AG08395 (cell line): Measurements from ENCODE around the gene HTRA1.

Experiments
- DNase-seq: peaks from one replicate; pipeline ENCODE4 v3.0.0; 2012; ENCODE audit warnings: mixed read lengths, low spot score

HTRA1 gene

DNA sequence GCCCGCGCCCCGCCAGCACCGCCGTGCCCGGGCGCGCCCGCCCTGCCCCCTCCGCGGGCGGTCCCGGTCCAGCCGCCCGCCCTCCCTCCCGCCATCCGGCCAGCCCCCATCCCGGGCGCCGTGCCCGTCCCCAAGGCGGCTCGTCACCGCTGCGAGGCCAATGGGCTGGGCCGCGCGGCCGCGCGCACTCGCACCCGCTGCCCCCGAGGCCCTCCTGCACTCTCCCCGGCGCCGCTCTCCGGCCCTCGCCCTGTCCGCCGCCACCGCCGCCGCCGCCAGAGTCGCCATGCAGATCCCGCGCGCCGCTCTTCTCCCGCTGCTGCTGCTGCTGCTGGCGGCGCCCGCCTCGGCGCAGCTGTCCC, at the start of gene HTRA1:
Gene HTRA1 (plus strand): TSS at position 187 of the 362 bp plus-strand sequence. CDS start 100 bp downstream, at position 287.
- peak; percentile 86 for DNase-seq

DNA sequence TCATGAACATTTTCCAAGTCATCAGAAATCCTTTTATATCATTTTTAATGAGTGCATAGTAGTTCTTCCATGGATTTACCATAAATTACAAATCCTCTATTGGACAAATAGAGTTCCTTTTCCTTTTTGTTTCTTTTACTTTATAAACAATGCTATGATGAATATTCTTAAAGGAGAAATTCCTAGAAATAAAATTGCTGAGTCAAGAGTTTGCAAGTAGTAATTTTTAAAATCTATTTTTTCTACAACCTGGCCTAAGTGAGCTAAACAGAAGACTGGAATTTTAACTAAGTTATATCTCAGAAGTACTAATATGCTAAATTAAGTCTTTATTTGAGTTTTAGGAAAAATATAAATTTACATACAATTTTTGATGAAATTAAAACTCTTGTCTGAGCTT, 48.0 kb upstream of the HTRA1 start:
- no peak for DNase-seq

DNA sequence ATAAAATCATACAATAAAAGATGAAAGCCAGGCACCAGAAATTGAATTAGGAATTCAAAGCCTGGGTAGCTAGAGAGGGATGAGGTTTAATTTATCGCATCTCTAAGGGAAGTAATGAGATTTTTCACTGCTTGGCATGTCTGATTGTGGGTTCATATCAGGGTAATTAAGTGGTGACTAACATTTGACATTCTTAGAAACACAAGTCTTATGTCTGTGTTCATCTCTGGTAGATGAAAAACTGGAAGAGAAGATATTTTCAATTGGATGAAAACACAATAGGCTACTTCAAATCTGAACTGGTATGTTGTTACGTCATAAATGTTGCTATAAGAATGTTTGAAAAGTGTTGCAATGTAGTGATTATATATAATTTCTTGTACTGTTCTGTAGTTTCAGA, 43.7 kb upstream of the HTRA1 start:
- DNase-seq = peak; percentile 5

DNA sequence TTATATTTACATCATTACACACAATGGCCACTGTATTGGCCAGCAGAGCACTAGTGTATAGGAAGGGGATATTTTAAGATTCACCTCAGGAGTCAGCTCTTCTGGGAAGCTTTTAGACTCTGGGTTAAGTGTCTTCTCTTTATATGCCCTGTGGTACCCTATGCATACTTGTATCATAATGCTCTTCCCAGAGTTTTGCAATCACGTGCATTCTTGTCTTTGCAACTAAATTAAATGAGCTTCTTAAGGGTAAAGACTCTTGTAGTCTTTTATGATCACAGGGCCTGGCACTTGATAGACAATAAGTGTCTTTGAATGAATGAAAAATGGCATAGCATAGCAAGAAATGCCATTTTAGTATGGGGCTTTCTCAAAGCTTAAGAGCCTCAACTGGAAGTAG, 42.3 kb upstream of the HTRA1 start:
- no peak for DNase-seq

DNA sequence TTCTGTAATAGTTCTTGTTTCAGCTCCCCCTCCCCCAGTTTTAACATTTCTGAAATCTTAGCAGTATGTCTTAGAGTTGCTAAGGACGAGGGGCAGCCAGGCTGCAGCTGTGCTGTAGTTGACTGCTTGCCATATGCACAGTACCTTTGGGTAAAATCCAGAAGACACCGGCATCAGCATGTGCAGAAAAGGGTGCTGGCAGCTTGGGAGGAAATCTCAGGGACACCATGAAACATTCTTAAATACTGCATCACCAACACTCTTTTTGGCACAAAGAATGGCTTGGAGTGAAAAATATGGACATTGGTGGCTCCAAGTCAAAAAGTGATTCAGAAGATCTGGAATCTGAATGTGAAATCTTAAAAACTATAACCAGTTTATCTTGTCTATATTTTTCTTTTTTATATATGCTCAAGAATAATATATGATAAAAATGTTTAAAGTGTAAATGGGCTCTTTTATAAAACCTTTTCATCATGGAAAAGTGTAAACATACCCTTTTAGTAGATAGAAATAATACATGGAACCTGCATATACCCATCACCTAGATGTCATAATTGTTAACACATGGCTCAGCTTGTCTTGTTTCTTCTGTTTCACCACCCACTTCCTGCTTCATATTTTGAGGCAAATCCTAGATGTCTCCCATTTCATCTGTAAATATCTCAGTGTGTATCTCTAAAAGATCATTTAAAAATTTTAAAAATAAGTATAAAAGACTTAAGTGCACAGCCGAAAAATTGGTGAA, 41.3 kb upstream of the HTRA1 start:
- DNase-seq = peak; percentile 65

DNA sequence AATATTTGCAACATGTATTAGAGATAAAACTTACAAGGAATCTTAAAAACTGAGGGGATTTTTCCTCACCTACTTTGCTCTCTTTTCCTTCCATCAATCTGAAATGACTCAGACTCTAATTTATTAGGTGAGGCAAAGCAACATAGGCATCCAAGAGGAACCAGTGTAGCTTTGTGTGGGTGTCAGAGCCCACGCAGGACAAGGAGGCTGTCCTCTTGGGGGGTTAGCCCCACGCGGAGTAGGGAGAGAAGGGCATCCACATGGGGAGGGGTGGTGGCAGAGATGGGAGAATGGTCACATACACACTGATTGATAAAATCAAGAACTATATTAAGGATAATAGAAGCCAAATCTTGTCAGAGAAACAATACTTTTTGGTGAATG, 40.7 kb upstream of the HTRA1 start:
- no peak for DNase-seq

DNA sequence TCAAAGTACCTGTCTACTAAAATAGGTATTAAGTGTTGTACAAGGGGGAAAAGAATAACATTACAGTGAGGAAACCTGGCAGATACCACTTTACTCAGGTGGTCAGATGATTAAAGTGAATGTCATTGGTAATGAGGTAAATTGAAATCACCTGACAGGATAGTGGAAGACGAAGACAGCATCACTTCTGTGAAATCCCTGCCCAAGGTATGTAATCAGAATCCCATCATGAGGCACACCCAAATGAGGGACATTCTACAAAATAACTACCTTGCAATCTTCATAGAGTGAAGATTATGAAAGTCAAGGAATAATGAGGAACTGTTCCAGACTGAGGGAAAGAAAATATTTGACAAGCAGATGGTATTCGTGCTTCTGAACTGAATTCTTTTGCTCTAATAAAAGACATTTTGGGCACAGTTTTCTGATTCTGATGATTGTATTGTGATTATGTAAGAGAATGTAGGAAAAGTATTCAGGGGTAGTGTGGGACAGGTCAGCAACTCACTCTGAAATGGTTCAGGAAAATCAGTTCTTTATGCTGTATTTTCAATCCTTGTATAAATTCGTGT, 40.2 kb upstream of the HTRA1 start:
- no peak for DNase-seq

DNA sequence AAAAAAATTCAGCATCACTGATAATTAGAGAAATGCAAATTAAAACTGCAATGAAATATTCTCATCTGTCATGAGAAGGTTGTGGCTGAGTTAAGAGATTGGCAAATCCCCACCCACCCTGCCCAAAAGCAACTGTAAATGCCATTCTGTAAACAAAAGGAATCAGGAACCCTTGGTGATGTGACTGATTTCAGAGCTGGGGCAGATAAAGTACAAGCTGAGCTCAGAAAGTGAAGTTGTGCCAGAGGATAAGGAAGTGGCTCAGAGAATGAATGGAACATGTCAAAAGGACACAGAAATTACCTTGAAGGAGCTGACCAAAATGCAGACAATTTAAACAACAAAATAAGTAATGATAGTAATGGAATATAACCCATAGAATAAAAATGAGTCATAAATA, 39.6 kb upstream of the HTRA1 start:
- no peak for DNase-seq

DNA sequence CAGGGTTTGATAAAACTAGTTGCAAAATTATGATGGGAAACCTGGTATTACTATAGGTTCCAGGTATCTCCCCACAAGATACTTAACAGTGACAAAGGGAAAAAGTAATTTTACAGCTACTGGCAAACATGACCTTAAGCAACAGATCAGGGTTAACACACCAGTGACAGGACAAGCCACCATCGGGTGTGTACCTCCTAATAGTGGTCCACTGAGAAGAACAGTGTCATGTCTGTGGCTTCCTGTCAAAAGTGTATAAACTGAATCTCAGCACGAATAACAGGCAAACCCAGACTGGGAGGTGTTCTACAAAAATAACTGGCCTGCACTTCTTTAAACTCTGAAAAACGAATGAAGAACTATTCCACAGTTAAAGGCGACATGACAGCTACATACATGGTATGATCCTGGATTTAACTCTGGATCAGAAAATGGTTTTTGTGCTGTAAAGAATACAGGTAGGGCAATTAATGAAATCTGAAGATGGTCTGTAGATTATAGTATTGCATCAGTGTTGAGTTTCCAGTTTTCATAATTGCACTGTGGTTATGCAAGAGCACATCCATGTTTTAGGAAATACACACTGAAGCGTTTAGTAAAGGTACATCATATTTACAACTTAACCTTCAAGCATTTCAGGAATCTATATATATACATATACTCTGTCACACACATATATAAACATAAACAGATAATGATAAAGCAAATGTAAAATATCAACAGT, 38.9 kb upstream of the HTRA1 start:
- DNase-seq = no peak

DNA sequence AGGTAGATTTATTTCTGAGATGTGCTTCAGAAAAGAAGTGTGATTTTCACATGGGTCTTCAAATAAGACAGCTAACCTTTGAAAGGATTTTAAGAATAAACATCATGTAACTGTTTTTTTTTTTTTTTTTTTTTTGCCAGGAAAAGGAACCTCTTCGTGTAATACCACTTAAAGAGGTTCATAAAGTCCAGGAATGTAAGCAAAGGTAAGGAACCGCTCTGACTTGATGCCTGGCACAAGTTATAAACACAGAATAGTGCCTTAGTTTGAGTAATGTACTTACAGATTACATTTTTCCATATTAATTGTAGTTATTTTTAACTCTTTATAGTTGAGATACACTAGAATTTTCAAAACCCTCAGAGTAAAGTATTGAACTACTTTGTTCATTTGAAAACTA, 37.3 kb upstream of the HTRA1 start:
- DNase-seq = no peak

DNA sequence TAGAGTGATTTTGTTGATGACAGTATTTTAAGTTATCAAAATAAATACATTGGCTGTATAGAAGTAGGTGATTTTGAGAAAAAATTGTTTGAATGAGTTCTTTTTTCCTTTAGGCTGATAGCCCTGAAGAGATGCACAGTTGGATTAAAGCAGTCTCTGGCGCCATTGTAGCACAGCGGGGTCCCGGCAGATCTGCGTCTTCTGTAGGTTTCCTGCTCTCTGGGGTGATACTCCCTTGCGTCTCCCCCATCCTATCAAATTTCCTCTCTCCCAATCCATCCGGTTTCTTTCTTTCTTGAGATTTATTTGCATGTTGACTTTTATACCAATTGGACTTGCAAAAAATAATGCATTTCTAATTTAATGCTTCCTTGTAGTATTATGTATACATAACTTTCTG, 34.5 kb upstream of the HTRA1 start:
- no peak for DNase-seq

DNA sequence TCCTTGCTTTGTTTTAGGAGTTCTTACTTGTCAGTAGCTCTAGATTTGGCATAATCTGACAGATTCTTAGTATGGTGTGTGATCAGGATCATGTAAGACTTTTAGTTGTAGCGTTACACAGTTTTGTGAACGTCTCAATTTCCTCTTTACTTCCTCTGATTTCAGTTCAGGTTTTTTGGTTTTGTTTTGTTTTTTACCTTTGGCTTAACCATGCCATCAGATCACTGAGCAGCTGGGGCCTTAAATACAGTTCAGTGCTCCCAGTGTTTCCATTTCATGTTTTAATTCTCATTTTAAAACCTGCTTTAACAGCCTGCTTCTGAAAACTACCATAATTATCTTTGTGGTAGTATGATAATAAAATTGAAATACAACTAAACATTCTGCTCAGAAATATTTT, 34.1 kb upstream of the HTRA1 start:
- no peak for DNase-seq

DNA sequence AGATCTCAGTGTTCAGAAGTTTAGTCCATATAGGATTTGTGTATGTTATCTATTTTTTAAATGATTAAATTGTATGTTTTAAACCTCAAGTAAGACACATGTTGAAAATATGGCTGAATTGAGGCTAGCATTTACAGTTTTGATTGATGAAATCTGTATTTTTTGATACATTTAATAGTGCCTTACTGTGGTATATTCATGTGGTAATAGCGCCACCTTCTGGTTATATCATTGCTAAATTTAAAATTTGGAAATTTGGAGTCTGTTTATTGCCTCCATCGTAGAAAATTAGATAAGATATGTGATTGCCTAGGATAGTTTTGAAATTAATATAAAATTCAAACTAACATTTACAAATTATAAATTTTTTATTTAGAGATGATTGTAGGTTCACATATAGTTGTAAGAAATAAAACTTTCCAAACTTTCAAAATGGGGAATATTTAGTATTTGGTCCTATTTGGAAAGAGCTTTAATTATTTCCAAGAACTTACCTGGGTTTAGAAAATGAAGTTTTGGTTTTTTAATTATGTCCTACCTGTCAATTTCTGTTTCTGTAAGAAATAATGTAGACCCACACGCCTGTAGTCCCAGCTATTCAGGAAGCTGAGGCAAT, 26.0 kb upstream of the HTRA1 start:
- DNase-seq = peak; percentile 51

DNA sequence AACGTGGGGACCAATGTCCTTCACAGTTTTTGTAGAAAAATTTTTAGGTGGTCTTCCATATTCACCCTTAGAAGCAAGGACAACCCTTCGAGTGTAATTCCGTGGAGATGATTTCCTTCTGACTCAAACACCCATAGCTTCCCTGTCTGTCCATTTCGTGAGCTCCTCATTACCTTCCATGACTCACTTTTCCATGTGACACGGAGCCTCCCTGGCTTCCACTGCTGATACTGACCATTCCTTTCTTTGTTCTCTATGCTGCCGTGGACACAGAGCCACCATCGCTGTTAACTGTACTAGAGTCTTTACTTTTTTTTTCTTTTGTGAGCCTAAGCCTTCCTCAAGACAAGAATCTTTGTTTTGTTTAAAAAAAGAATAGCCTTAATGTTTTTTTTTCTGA, 19.4 kb upstream of the HTRA1 start:
- DNase-seq = peak; percentile 80

DNA sequence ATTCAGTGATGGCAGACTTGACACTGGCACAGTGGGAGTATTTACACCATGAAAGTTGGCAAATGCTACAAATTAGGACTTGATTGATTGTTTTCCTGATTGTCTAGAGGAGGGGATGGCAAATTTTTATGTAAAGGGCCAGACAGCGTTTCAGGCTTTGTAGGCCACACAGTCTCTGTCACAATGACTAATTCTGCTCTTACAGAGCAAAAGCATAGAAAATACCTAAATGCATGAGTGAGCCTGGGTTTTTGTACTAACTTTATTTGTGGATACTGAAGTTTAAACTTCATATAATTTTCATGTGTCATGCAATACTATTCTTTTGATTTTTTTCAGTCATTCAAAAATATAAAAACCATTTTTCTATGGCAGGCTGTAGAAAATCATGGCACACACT, 15.9 kb upstream of the HTRA1 start:
- DNase-seq = no peak

DNA sequence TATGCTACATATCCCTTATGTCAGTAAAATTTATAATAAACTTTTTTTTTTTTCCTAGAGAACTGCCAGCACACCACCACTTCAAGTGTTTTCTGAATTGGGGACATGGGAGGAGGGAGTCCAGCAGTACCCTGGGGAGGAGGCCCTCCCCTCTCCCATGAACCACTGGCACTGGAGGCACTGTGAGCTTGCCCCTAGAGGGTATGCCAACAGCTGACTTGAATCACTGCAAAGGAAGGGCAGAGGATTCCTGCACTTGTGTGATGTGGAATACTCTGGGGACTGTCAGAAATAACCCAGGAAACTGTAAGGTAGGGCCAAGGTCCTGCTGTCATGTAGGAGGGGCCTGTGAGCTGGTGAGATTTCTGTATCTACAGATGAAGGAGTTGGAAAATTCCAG, 15.4 kb upstream of the HTRA1 start:
- DNase-seq = no peak

DNA sequence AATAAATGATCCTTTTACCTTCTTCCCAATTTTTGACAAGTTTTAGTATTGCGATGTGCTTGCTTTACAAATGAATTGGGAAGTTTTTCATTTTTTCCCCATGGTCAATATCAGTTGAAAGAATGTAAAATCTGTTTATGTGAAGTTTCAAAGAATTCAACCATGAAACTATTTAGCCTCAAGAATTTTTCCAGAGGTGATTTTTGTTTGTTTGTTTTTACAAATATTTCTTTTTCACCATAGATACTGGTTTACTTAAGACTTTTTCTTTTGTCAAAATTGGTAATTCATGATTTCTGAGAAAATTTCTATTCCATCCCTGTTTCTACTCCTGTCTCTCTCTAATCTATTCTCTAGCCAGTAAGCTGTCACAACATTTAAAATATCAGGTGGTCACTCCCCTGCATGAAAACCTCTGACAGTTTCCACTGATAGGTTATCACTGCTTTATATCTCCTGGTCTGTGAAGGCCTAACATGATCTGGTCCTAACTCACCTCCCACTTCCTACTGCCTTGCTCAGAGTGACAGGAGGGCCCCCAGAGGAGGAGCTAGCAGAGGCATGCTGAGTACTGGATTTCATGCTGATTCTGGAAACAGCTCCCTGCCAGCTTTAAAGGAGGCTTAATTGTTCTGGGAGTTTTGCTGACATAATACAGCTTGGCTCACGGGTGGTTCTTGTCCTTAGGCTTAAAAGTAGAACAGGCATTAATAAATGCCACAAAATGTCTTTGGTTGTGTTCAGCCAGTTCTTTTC, 14.5 kb upstream of the HTRA1 start:
- no peak for DNase-seq

DNA sequence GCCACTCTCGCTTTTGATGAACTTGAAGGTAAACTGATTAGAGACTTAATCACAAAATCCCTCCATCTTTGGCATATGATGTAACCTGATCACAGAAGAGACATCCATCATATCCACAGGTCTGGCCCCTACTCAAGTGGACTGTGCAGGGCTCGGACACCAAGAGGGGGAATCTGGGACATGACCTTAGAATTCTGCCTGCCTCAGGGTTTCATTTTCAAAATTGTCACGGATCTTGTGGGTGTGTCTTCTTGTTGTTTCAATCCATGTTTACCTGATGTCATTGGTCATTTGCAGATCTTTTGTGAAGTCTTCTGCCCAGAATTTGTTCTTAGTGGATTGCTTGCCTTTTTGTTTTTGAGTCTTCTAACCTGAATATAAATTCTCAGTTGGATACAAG, 12.8 kb upstream of the HTRA1 start:
- no peak for DNase-seq

DNA sequence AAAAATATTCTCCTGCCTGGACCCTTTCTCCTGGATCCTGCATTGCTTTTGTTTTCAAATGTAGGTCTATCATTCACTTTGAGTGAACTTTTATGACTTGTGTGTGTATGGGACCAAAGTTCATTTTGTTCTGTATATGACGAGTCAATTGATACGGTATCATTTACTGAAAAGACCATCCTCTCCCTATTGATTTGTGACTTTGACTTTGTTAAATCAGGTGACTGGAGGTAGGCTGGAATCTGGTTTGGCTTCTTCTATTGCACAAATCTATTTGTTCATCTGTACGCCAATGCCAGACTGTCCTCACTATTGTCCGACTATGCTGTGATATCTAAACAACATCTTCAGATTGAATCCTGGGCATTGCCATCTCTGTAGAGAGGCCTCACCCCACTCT, 12.2 kb upstream of the HTRA1 start:
- no peak for DNase-seq

DNA sequence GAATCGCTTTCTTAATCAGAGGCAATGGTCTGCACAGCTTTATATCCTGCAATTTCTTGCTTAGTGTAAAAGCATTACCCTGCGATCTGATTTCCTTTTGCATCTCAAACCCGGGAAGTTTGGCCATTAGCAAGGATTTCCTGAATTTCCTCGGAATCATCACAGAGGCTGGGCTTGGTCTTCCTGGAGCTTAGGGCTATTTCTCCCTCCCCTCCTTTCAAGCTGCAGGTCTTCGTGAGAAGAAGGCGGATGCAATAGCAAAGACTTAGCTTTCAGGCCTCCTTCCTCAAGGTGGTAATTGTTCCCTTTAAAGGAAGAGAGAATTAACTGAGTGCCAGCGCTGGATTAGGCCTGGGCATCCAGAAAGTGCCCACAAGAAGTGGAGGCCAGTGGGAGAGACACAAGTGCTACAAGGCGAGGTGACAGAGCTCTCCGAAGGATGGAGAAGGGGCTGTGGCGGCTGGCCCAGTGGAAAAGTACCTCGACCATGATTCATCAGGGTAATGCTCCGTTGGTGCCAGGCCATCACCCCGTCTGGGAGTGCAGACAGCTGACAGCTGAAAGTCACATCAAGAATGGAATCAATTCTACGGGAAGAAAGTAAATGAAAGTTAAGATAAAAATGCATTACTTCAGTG, 10.9 kb upstream of the HTRA1 start:
- DNase-seq = no peak

DNA sequence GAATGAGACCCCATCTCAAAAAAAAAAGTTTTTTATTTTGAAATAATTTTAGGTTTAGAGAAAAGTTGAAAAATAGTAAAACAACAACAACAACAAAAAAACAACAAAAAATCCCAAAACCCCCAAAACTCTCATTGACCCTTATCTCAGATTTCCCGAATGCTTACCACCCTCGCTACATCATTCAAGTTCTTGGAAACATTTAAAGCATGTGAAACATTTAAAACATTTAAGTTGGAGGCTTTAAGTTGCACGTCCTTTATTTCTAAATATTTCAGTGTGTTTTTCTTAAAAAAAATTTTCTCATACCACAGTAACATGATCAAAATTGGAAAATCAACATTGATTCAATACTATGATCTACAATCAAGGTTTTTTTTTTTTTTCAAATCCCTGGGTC, 7.3 kb upstream of the HTRA1 start:
- DNase-seq = no peak

DNA sequence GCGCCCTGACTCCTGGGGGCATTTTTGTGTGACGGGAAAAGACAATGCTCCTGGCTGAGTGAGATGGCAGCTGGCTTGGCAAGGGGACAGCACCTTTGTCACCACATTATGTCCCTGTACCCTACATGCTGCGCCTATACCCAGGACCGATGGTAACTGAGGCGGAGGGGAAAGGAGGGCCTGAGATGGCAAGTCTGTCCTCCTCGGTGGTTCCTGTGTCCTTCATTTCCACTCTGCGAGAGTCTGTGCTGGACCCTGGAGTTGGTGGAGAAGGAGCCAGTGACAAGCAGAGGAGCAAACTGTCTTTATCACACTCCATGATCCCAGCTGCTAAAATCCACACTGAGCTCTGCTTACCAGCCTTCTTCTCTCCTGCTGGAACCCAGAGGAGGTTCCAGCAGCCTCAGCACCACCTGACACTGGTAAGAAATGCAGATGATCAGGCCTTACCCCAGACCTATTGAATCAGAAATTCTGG, 6.7 kb upstream of the HTRA1 start, which contains the start of gene ARMS2:
Gene ARMS2 (plus strand): TSS at position 51 of the 478 bp plus-strand sequence. CDS start 75 bp downstream, at position 126.
- no peak for DNase-seq
